Measurements from ENCODE around the gene R3HDM2.

Gene R3HDM2

DNA sequence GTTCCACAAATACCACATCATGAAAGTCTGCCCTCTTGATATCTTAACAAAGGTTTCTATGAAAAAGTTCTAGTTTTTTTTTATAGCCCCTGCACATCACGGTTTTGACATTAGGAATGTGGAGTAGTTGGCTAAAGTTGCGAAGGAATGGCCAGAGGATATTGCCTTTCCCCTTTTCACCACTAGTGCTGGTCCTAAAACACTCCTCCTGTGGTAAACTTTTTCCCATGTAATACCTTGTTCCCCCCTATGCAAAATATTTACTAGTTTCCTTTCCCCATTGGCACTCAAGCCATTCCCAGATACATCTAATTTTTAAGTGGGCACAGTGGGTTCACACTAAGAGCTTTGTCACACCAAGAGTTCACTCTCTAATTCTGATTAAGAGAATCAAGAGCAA, 33.4 kb downstream of the R3HDM2 start:
- no peak overlapping the region for H3K4me3 ChIP-seq (ENCODE audit: low read depth, low read length)
- TF ChIP-seq, protein P1, sequence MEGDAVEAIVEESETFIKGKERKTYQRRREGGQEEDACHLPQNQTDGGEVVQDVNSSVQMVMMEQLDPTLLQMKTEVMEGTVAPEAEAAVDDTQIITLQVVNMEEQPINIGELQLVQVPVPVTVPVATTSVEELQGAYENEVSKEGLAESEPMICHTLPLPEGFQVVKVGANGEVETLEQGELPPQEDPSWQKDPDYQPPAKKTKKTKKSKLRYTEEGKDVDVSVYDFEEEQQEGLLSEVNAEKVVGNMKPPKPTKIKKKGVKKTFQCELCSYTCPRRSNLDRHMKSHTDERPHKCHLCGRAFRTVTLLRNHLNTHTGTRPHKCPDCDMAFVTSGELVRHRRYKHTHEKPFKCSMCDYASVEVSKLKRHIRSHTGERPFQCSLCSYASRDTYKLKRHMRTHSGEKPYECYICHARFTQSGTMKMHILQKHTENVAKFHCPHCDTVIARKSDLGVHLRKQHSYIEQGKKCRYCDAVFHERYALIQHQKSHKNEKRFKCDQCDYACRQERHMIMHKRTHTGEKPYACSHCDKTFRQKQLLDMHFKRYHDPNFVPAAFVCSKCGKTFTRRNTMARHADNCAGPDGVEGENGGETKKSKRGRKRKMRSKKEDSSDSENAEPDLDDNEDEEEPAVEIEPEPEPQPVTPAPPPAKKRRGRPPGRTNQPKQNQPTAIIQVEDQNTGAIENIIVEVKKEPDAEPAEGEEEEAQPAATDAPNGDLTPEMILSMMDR (IDR thresholded peaks at IDR 0.05; ENCODE audit: low read depth, low read length), result no peak

DNA sequence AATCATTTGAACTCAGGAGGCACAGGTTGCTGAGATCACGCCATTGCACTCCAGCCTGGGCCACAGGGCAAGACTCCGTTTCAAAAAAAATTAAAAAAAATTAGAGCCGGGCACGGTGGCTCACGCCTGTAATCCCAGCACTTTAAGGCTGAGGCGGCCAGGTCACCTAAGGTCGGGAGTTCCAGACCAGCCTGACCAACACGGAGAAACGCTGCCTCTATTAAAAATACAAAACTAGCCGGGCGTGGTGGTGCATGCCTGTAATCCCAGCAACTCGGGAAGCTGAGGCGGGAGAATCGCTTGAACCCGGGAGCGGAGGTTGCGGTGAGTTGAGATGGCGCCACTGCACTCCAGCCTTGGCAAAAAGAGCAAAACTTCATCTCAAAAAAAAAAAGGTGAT, 35.7 kb downstream of the R3HDM2 start:
- TF ChIP-seq, protein P1 (IDR thresholded peaks at IDR 0.05; ENCODE audit: low read depth, low read length), result no peak
- no peak overlapping the region for H3K4me3 ChIP-seq (ENCODE audit: low read depth, low read length)

DNA sequence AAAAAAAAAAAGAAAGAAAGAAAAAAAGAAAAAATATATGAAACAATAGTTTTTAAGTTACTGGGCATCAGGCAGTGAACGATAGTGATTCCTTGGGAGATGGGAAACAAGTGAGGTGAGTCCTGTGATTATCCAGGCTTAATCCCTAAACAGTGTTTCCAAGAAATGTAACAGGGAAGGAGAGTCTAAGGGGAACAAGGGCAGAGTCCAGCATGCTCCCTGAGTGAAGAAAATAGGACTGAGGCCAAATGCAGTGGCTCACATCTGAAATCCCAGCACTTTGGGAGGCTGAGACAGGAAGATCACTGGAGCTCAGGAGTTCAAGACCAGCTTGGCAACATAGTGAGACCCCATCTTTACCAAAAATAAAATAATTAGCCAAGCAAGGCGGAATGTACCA, 40.7 kb downstream of the R3HDM2 start:
- no peak overlapping the region for H3K4me3 ChIP-seq (ENCODE audit: low read depth, low read length)
- TF ChIP-seq, protein P1 (IDR thresholded peaks at IDR 0.05; ENCODE audit: low read depth, low read length), result no peak

DNA sequence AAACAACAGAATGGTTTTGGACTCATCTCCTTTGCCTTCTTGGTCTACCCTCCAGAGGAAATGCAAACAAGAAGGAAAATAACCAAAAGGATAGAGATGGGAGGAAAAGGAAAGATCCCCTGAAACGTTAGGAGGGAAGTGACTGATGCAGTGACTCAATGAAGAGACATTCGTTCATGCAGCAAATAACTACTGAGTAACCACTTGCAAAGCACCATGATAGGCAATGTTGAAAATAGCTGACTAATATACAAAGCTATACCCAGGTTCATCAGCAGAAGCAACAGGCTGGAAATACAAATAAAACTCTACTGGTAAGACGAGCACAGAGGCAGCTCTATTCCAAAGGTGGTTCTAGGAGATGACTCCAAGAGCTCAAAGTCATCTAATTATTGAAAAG, 41.8 kb downstream of the R3HDM2 start:
- H3K4me3 ChIP-seq (ENCODE audit: low read depth, low read length), result peak overlapping the region; percentile 25; the same call in 1 of the 2 replicates
- TF ChIP-seq, protein P1 (IDR thresholded peaks at IDR 0.05; ENCODE audit: low read depth, low read length), result no peak

DNA sequence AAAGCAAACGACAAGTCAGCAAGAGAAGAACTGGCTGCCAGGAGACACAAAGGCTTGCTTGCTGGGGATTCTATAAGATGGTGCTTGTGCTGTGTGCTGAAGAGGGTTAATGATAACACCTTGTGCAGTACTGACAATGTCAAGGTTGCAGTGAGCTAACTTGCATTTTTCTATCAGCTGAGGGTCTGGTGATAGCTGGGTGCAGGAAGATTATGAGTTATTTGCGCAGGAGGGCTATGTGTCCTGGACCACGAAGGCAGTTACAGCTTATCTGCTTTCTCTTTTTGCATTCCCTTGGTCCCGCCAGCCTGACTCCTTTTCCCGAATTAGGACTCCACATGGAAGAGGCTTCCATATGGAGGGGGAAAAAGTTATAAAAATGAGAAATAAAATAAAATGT, 42.4 kb downstream of the R3HDM2 start:
- TF ChIP-seq, protein P1 (IDR thresholded peaks at IDR 0.05; ENCODE audit: low read depth, low read length), result no peak
- H3K4me3 ChIP-seq (ENCODE audit: low read depth, low read length), result no peak overlapping the region

DNA sequence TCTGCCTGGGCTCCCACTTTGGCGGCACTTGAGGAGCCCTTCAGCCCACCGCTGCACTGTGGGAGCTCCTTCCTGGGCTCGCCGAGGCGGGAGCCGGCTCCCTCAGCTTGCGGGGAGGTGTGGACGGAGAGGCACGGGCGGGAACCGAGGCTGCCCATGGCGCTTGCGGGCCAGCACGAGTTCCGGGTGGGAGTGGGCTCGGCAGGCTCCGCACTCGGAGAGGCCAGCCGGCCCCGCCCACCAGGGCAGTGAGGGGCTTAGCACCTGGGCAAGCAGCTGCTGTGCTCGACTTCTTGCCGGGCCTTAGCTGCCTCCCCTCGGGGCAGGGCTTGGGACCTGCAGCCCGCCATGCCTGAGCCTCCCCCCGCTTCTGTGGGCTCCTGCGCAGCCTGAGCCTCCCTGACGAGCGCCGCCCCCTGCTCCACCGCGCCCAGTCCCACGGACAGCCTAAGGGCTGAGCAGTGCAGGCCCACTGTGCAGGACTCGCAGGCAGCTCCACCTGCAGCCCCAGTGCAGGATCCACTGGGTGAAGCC, 44.6 kb downstream of the R3HDM2 start:
- H3K4me3 ChIP-seq (ENCODE audit: low read depth, low read length), result no peak overlapping the region
- TF ChIP-seq, protein P1 (IDR thresholded peaks at IDR 0.05; ENCODE audit: low read depth, low read length), result no peak

DNA sequence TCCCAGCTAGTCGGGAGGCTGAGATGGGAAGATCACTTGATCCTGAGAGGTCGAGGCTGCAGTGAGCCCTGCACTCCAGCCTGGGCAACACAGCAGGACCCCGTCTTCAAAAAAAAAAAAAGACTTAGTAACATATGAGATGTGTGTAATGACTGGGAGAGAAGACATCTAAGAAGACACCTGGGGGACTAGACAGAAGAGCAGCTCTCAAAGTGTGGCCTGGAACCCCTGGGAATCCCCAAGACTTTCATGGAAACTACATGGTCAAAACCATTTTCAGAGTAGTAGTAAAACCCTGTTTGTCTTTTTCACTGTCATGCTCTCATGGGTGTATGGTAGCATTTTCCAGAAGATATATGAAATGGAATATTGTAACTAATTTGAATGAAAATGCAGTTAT, 45.3 kb downstream of the R3HDM2 start:
- TF ChIP-seq, protein P1 (IDR thresholded peaks at IDR 0.05; ENCODE audit: low read depth, low read length), result no peak
- no peak overlapping the region for H3K4me3 ChIP-seq (ENCODE audit: low read depth, low read length)

Data from WI38 (cell line).